Inflammatory macrophage treated with lipopolysaccharide for 4 hours (primary cell): Measurements from ENCODE around the gene ANAPC15.
"Not testable (repeated sequence)": the region's sequence is repeated elsewhere in the genome, so short reads cannot be mapped to it uniquely, and the experiment has no call there.

Experiments
- DNase-seq: peaks from one replicate; pipeline ENCODE4 v3.0.0-alpha.2; 2020

Gene ANAPC15

DNA sequence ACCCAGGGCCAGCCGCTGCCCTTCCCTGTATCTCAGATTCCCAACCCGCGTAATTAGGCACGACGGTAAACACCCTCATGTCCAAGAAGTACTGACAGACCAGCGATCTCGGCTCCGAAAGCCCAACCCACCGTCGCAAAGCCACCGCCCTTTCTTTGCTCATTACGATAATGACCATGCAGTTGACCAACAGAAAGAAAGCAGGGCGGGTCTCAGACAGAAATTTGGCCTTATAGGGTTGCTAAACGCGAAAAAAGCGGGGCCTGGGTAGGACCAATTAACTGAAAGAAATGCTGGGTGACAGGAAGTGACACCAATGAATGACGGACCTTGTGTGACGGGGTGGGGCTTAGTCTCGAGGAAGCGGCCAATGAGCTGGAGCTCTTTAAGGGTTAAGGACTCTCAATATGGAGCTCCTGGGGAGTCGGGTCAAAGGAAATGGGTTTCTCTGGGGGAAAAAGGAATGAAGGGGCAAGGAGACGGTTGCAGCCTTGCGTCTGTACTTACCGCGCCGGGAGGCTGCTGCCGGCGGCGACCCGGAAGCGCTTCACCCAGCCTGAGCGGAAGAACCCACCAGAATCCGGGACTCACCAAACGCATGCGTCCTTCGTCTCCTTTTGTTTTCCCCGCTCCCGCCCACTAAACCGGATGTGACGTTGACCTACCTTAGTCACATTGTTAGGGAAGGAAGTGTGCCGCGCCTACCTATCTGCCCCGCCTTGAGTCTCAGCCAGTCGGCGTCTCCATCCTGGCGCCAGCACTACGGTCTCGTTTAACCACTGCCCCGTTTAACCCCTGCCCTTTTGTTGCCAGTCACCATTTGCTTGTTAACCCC is at the start of gene ANAPC15:
Gene ANAPC15, minus strand, starts transcription at position 553 of the 835 bp plus-strand sequence. CDS start 1,419 bp downstream, outside the sequence.
- peak; percentile 100 for DNase-seq

DNA sequence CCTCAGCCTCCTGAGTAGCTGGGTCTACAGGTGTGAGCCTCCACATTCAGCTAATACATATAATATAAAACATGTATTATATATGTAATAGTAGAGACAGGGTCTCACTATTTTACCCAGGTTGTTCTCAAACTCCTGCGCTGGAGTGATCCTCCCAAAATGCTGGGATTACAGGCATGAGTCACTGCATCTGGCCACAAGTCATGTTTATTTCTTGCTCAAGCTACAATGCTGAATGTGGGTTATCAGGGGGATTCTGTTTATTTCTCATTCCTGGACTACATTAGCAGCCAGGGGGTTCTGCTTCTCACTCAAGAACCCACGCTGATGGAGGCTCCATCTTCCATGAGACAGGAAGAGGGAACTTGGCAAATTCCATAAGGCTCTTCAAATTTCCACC is 47.8 kb upstream of the ANAPC15 start:
- DNase-seq: no peak

DNA sequence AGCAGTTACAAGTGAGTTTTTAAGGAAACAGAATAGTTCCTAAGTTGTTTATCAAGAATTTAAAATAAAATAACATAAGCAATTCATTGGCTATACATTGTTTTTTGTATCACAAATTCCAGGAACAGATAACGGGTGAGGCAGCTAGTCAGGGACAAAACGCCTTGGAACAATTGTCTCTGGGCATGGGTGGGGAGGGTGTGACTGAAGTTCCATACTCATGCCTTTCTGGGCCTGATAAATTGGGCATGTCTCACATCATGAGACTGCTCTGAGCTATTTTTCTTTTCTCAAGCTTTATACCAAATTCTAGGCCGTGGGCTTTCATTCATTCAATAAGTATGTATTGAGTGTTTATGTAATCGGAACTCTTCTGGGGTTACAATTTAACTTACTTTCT is 44.6 kb upstream of the ANAPC15 start:
- no peak for DNase-seq

DNA sequence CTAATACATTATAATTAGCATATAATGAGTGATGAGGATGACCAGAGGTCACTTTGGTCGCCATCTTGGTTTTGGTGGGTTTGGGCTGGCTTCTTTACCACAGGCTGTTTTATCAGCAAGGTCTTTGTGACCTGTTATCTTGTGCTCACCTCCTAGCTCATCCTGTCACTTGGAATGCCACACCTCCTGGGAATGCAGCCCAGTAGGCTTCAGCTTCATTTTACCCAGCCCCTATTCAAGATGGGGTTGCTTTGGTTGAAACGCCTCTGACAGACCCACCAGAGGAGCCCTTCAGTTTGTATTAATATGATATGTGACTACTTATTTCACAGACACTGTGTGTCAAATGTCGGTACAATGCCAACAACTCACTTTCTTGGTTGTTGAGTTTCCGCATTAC is 43.3 kb upstream of the ANAPC15 start:
- DNase-seq: no peak

DNA sequence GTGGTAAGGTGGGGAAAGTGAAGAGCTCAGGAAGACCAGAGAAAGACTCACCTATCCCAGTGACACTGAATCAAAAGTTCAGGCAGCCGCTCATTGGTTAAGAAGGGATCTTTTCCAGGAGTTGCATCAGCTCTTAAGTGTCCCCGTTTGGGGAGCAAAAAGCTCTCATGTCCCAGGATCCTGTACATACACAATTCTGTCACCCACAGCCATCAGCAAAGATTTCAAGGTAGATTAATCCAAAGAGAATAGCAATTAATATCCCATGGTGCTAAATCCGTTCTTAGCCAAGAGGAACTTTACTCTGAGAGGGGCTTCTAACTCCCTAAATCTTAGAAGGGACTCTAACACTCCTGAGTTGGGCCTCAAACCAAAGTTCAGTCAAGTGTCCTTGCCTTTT is 42.3 kb upstream of the ANAPC15 start:
- no peak for DNase-seq

DNA sequence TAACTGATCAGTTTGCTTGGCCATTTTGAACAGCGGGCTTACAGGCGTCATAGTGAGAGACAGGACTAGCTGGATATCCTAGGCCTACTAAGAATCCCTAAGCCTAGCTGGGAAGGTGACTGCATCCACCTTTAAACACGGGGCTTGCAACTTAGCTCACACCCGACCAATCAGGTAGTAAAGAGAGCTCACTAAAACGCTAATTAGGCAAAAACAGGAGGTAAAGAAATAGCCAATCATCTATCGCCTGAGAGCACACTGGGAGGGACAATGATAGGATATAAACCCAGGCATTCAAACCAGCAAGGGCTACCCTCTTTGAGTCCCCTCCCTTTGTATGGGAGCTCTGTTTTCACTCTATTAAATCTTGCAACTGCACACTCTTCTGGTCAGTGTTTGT is 41.4 kb upstream of the ANAPC15 start:
- DNase-seq: not testable (repeated sequence)

DNA sequence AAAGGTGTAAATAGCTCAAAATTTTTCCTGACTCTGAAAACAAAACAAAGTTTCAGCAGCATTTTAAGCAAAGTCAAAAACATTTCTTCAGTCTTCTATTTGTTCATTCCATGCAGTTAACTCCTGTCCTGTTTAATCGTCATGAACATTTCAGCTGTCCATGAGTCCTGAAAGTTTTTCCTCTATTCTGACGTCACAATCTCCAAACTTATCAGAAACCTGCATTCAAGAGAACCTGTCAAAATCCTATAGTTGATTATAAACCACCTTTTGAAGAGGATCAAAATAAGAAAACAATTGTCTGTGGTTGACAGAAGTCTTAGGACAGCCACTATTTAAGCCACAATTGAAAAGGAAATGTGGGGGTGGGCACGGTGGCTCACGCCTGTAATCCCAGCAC is 38.4 kb upstream of the ANAPC15 start:
- no peak for DNase-seq

DNA sequence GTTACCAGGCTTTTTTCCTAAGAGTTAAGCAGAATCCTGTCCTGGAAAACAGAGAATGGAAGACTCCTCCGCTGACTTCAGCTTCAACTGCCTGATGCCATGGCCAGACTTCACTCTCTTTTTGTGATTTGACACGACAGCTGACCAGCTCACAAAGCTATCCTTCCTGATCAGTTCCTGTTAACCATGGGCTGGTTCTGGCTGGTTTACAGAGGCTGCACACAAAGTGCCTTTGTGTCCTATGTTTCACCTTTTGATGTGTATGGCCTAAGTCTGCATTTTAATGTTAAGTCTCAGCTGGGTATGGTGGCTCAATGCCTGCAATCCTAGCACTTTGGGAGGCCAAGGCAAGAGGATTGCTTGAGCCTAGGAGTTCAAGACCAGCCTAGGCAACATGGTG is 34.1 kb upstream of the ANAPC15 start:
- no peak for DNase-seq

DNA sequence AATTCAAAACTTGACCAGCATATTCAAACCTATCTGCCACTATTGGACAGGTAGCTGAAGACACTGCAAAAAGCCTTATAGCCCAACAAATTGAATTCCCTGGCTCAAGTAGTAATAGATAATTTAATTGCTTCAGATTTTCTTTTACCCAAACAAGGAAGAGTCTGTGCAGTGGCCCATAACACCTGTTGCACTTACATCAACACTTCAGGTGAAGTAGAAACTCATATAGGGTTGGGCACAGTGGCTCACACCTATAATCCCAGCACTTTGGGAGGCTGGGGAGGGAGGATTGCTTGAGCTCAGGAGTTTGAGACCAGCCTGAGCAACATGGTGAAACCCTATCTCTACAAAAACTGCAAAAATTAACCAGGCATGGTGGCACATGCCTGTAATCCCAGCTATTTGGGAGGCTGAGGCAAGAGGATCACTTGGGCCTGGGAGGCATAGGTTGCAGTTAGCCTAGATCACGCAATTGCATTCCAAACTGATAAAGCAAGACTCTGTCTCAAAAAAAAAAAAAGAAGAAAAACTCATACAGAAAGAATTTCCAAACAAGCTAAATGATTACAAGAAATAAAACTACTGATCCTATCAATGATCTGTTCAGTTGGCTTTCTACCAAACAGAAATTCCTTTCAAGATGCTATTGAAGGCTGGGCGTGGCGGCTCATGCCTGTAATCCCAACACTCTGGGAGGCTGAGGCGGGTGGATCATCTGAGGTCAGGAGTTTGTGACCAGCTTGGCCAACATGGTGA is 32.5 kb upstream of the ANAPC15 start:
- no peak for DNase-seq

DNA sequence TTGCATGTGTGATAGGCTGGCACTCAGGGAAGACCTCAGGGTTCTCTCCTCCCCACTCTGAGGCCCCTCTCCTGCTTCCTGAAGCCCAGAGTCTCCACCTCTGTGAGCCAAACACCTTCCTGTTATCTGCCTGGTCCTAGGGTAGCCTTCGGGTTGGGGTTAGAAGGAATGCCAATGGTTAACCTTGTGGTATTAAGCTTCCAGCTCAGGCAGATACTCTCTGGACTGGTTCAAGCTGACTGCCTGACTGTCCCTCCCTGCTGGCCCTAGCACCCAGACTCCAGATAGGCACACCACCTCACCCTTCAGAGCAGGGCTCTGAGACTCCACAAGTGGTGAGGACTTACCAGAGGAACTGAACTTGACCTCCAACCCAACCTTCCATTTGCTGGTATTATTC is 30.0 kb upstream of the ANAPC15 start:
- not testable (repeated sequence) for DNase-seq

DNA sequence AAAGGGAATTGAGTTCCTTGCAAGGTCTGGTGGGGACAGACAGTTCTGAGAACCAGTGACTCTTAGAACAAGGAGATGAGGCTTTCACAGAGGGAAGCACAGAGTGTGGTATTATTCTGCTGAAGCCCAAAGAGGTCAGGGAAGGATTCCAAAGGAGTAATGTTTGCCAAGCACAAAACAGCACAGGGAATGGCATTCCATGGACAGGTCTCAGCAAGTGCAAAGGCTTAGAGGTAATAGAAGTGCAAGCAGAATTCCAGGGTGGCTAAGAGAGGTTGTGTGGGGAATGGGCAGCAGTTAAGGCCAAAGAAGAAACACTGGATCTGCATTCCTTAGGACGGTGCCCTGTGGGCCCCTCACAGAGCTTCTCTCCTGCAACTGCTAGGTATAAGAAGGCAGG is 29.6 kb upstream of the ANAPC15 start:
- not testable (repeated sequence) for DNase-seq

DNA sequence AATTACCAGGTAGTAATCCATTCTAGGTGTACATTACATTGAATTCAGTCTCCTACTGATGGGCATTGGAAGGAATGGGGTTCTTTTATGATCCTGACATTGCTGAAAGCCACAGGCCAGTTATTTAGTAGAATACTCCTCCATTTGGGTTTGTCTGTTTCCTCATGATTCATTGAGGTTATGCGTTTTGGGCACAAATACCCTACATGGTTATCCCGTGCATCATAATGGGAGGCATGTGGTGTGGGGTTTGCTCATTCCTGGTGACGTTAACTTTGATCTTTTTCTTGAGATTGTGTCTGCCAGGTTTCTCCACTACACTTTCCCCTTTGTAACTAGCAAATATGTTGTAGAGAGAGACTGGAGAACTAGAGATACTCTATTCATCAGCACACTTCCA is 28.6 kb upstream of the ANAPC15 start:
- DNase-seq: no peak

DNA sequence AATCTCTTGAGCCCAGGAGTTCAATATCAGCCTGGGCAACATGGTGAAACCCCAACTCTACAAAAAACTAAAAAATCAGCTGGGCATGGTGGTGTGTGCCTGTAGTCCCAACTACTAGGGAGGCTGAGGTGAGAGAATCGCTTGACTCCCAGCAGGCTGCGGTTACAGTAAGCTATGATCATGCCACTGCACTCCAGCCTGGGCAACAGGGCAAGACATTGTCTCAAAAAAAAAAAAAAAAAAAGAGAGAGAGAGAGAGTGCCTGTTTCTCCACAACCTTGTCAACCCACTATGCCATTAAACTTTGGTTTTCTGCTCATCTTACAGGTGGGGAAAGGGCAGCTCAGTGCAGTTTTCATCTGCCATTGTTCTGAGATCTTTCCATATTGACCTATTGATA is 28.2 kb upstream of the ANAPC15 start:
- DNase-seq: no peak

DNA sequence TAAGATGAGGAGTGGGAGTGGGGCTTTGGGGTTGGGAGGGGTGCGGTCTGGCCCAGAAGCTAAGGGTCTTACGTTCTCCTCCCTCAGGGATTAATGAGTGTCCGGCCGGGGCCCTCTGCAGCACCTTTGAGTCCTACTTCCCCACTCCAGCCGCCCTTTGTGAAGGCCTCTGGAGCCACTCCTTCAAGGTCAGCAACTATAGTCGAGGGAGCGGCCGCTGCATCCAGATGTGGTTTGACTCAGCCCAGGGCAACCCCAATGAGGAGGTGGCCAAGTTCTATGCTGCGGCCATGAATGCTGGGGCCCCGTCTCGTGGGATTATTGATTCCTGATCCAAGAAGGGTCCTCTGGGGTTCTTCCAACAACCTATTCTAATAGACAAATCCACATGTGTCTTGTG is 27.0 kb upstream of the ANAPC15 start:
- DNase-seq: no peak

DNA sequence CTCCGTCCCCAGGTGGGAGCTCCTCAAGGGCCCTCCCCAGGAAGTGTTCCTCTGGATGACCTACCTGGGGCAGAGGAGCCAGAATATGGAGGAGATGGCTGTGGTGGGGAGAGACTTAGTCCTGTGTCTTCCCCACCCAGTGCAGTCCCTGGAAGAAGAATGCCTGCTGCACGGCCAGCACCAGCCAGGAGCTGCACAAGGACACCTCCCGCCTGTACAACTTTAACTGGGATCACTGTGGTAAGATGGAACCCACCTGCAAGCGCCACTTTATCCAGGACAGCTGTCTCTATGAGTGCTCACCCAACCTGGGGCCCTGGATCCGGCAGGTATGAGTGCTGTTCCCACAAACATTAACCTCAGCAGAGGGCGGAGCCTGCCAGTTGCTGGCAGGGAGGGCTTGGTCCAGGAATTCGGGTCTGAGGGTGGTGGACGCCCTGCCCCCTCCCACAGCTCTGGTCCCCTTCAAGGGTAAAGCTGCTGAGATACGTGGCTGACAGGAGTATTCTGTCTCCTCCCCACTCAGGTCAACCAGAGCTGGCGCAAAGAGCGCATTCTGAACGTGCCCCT is 26.4 kb upstream of the ANAPC15 start:
- no peak for DNase-seq

DNA sequence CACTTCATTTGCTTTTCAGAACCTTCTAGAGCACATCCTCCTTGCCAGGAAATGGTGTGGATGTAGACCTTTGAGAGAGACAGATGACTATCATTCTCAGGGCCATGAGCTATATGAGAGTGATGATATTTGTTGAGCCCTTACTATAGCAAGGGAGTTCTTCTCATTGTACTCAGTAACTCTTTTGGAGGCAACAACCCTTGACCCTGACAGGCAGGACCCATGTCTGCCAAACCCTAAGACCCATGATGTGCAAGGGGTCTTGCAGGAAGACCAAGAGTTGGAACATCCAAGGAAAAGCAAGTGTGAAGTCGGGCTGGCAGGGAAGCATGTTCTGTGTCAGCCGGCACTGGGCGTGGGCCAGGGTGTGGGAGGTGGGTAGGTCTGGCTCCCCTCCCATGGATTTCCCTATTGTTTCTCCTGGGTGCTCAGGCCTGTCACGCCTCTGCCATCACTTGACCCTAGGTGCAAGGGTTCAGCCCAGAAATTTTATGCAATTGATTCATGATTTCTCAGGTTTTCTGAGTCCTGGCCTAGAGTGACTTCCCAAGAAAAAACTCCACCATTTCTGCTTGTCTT is 24.3 kb upstream of the ANAPC15 start:
- DNase-seq: peak; percentile 43

DNA sequence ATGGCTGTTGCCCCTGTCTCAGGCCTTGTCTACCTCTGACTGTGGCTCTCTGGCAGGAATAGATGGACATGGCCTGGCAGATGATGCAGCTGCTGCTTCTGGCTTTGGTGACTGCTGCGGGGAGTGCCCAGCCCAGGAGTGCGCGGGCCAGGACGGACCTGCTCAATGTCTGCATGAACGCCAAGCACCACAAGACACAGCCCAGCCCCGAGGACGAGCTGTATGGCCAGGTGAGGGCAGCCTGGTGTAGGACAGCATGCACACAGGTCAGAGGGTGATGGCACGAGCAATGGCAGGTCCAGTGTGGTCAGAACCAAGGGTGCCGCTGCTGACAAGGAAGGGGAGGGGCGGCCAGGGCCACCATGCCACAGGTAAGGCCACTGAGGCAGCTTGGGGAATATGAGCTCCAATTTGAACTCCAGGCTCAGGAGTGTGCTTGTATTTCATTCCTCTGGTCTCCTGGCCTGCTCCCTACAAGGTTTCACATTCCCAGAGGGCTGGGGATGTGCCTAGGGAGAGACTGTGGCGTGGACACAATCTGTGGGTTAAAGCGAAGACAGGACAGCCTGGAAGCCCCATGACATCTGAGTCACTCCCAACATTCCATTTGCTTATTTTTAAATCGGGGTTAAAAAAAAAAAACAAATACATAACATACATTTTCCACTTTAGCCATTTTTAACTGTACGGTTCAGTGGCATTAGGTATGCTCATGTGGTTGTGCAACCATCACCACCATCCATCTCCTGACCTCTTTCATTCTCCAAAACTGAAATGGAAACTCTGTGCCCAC is 23.6 kb upstream of the ANAPC15 start:
- no peak for DNase-seq

DNA sequence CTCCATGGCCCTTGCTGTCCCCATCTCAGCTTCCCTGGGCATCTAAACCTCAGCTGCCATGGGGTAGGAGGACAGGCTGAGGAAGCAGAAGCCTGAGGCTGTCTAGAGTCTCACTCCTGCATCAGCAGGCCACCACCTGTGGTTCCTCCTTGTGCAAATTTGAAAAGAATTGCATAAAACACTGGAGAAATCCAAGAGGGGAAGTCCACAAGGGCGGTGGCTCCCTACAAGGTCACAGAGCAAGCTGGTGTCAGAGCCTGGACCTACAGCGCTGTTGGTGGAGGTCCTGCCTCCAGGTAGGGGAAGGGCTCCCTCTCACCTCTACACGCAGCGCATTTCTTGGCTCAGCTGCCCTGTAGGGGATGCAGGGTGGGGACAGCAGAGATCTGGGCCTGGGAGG is 23.0 kb upstream of the ANAPC15 start, which contains the start of gene FOLR3:
Gene FOLR3, plus strand, starts transcription at position 253 of the 400 bp plus-strand sequence. CDS start 228 bp downstream, outside the sequence.
- DNase-seq: peak; percentile 59

DNA sequence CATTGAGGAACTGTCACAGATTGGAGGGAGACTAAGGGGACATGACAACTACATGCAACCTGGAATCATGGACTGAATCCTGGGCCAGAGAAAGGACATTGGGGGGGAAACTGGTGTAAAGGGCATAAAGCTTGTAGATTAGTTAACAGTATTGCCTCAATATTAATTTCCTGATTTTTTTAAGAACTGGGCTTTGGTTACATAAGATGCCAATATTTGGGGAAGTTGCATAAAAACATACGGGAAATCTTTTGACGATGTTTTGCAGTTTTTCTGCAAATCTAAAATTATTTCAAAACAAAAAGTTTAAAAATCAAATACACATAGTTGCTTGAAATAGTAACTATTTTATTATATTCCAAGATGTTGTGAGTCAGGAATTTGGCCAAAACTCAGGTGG is 20.2 kb upstream of the ANAPC15 start:
- DNase-seq: peak; percentile 75

DNA sequence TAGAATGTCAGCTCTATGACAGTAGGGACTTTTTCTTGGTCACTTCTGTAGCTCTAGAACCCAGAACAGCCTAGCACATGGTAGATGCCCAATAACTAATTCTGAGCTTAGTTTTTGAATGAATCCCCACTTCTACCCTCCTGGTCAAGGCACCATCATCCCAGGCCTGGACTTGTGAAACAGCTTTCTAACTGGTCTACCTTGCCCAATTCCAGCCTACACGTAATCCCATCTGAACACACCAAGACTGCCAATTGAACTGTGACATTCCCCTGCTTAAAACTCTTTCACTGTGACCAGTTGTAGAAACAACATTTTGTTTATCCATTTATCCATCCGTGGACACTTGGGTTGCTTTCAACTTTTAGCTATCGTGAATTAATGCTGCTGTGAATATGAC is 16.9 kb upstream of the ANAPC15 start:
- no peak for DNase-seq

DNA sequence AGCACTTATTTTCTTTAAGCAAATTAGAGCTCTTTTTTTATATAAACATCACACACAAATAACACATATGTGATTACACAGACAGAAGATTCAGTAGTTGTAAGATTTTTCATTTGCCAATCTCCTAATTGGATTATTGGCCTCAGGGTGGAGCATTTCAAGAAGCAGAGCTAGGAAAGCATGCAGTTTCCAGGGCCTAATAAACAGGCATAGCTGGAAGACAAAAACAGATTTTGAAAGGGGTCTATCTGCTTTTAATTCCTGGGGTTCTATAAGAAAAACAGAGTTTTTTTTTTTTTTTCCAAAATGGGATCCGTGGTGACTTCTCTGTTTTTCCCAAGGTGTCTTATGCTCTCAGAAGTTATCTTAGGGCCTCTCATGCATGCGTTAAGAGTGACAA is 15.4 kb upstream of the ANAPC15 start:
- no peak for DNase-seq

DNA sequence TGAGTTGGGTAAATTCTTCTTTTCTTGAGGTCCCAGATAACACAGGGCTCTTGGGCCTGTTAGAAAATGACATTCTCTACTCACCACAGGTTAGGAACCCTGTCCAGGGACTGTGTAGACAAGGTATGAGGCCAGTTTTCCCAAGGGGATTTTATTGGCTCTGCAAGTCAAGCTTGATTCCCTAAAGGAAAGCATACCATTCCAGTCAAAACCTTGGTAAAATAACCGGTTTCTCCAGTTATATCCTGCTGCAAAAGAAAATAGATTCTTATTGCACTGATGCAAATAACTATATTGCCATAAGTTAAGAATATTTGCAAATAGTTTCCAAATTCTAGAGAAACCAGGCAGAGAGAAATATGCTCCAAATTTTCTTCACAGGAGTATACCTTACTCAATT is 13.5 kb upstream of the ANAPC15 start:
- no peak for DNase-seq

DNA sequence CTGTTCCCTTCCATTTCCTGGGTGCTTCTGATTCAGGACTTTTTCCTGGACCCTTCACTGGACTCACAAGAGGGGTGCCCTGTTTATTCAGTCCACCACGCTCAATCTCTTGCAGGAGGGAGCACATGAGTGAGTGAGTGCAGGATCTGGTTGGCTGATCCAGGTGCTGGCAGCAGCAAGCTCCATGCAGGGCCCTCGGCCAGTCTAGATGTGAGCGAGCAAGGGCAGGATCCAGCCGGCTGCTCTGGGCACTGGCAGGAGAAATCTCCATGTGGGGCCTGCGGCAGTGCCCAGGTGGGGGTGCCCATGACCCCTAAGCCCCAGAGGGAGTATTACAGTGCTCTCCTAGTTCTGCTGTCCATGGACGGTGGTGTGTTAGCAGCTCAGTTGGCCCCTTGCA is 11.6 kb upstream of the ANAPC15 start:
- DNase-seq: no peak
